HG03442 (cell line): ENCODE data around the gene LRRC46.

Source experiments
- ATAC-seq: cut with Tn5 transposase; IDR thresholded peaks from one replicate; pipeline ENCODE4 v1.9.1; 2021; ENCODE audit warnings: mild to moderate bottlenecking, moderate library complexity; ENCODE audit not compliant: unreplicated experiment

Gene LRRC46

DNA sequence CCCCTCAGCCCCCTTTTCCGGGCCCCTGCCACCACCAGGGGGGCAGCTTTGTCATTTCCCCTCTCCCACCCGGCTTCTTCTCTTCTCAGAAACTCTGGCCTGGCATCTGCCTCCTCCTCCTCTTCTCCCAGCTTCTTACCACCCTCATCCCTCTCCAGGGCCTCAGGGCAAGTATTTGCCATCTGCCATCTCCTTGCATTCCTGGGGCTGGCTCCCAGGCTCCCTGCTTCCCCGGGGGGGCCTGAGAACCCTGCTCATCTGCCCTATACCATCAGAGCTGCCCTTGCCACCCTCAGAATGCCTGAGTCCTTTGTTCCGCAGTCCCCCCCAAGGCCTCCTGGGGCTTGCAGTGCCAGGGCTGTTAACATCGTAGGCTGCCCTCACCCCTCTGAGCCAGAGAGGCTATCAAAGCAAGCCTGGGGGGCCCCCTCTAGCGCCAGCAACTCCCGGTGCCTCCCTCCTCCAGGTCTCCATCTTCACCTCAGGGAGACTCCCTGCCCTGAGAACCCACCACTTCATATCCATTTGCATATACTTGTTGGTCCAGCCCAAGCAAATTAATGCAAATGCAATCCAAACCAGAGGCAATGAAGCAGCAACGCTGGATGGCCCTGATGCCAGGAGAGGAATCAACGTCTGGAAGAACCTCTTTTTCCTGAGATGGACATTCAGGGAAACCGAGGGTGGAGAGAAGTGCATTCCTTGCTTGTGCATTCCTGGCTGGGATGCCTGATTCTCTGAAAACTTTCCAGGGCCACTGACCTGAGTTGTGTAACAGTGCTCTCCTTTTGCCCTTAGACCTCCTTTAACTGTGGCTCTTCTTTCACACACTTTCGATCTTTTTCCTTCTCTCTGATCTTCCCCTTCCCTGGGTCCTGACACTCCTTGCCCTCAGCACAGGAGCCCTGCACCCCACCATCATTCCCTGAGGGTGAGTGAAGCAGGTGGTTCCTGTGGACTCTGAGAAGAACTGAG is 43.8 kb downstream of the LRRC46 start:
- no peak for ATAC-seq

DNA sequence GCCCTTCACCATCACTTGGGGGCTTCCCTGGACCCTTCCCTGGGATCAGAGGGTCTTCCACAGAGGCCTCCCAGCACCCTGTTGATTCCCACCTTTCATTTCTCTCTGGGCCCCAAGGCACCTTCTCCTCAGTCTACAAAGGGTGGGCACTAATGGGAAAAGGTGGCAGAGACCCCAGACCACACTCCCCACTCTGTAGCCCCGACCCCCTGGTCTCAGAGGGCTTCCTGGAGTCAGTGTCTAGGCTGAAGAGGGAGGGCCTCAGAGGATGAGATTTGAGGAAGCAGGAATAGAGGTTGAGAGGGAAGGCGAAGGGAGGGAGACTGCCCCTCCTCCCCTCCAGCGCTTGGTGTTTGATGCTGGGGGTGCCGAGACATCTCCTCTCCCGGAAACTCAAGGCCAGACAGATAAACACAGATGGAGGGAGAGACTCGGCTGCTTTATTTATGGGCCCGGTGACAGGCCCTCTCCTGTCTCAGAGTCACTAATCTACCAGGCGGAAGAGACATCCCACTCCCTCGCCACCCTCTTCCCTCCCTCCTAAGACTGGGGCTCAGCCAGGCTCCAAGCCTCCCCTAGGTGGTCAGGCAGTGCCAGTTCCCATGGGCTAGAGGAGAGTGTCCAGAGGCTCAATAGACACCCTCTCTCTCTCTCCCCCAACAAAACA is 46.0 kb downstream of the LRRC46 start:
- no peak for ATAC-seq

DNA sequence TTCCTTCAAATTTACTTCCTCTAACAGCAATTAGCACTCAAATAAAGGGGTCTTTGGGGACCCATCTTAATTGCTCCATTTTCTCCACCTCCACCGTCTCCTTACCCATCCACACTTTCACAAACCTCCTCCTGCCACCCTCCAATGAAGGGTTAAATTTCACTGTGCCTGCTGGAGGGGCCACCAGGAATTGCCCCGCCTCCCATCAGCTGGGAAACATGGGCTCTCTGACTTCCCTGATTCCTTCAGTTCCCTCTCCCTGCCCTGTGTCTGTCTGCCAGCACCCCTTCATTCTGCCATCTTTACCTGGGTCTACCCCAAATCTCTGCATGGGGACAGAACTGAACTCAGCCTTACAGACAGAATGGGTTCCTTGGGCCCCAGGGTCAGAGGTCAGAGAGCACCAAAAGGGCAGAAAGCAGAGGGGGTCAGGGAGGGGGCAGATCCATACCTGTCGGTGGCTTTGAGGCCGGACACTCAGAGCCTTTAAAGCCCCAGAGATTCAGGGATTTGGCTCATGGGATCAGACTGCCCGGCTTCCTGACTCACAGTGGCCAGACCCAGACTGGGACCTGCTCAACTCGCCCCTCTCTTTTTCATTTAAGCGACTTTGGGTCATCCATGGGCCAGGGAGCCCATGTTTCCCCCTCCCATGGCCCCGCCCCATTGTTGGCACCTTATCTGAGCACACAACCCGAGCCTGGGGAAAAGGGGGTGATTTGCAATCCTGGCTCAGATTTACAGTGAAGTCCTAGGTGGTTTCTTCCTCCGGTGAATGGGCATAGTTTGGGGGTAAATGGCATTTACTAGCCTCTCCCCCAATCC is 46.9 kb downstream of the LRRC46 start:
- no peak for ATAC-seq

DNA sequence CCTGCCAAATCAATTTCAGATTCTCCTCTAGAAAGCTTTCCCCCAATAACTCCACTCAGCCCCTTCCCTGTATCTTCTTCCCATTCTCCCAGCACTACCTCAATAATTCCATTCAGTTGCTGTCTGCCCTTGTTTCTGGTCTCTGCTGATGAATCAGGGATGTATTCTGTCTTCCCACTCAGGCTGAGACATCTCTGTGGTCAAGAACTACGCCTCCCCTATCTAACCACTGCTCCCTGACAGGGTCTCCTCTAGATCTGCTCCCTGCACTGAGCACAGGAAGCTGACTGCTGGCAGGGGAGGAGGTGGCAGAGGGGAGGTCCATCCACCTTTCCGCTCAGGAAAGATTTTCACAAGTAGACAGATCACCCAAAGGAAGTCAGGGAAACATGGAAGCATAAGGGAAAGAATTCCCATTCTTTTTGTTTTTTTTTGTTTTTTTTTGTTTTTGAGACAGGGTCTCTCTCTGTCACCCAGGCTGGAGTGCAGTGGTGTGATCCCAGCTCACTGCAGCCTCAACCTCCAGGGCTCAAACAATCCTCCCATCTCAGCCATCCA is 47.6 kb downstream of the LRRC46 start:
- no peak for ATAC-seq

DNA sequence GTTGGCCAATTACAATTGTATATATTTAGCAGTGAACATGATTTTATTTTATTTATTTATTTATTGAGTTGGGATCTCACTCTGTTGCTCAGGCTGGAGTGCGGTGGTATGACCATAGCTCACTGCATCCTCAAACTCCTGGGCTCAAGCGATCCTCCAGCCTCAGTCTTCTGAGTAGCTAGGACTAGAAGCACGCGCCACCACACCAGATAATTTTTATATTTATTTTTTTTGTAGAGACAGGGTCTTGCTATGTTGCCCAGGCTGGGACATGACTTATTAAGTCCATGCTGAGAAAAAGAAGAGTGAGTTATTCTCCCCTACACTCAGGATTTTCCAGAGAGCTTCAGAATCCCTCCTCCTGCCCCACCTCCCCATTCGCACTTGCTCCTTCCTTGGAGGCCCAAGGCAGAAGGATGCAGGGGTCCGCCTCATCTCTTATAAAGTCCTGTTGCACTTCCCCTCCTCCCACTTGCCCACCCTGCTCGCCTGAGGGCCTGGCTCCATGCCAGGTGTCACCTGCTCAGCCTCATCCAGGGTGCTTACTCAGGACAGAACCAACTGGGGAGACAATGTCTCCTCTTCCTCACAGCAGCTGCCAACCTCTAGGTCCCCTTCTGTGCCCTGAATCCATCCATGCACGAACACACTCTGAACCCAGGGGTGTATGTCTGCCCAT is 48.4 kb downstream of the LRRC46 start:
- no peak for ATAC-seq

DNA sequence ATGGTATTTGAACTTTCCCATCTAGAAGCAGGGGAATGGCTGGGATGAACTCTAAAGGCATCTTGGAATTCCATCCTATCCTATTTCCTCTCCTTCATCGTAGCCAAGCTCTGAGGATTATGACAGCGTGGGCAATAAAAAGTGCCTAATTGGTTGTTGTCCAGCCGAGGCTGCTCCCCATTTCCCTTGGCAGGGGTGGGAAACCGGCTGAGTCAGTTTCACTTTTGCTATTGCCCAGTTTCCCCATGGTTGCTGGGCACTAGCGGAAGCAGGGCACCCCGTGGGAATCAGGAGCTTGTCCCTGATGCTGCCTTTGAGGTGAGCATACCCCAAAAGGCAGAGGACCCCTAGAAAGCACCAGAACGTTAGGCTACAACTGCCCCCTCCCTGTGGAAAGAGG is 50.8 kb downstream of the LRRC46 start:
- ATAC-seq: no peak

DNA sequence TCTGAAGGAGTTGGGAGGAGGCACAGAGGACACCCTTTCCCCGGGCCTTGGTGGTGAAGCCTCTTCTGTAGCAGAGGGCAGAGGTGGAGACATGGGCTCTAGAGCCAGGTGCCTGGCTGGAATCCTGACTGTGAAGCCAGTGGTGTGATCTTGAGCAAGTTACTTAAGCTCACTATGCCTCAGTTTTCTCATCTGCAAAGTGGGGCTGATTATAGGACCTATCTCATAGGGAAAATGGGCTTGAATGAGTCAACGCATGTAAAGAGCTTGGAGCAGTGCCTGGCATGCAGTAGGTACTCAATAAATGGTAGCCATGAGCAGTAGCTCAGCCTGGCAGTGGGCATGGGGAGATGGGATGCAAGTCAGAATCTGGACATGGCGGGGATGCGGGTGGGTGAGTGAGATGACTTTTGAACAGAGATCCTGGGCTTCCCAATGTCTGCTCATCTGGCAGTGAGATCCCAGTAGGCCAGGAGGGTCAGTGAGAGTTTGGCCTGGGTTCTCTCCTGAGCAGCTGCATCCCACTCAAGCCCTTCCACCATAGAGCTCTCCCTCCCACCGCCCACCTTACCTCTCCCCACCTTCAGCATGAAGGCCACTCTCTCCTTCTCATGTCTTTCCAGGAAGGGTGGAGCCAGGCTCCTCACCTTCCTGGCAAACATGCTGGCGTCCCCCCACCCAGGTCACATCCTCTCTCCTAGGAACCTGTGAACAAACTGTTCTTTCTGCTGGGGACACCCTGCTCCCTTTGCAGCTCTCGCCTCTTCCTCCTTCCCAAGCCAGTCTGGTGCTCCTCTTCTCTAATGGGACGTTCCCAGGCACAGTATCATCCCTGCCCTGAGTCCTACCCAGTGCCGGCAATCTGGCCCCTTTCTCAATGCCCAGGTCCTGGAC is 51.5 kb downstream of the LRRC46 start:
- no peak for ATAC-seq

DNA sequence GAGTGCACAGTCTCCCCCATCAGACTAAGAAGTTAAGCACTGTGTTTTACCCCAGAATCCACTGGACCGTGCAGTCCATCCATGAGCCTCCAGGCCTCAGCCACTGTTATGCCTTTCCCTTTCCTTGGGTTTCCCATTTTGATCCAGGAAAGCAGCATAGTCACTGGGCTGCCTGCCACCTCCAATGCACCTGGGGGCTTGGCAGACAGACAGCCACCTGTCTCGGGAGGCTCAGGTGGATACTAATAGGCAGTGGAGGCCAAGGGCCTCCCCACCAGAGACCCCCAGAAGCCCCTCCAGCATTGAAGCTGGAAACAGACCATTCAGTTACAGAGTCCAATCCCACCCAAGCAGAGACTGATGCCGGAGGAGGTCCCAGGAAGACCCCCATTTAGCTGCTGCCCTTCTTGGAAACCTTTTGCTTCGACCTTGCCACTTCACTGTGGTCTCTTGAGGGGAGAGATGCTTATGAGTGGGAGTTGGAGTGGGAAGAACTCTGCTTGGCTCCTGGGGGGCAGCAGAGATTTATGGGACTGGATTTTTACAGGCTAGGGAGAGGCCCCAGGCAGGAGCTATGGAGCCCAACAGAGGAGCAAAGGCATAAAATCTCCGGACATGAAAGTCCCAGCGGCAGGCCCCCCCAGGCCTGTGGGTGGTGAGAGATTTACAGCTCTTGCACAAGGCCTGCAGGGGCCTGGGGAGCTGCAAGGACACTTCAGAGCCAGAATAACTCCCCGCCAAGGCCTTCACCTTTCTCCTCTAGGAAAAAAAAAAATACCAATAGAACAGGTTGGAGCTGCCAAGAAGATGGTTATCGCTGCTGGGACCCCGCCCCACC is 52.3 kb downstream of the LRRC46 start:
- no peak for ATAC-seq

DNA sequence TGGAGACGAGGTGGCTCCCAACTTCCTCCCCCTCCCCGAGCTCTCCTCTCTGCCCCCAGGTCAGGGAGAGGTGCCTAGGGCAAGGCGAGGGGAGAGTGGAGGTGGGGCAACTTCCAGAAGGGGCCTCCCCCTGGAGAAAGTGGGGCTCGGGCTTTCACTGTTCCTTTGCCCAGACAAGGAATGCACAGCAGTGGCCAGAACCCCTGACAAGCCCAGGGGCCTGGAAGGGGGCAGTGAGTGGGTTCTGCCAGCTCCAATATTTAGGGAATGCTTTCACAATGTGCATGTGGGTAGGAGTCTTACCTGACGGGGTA is 52.9 kb downstream of the LRRC46 start:
- ATAC-seq: no peak

DNA sequence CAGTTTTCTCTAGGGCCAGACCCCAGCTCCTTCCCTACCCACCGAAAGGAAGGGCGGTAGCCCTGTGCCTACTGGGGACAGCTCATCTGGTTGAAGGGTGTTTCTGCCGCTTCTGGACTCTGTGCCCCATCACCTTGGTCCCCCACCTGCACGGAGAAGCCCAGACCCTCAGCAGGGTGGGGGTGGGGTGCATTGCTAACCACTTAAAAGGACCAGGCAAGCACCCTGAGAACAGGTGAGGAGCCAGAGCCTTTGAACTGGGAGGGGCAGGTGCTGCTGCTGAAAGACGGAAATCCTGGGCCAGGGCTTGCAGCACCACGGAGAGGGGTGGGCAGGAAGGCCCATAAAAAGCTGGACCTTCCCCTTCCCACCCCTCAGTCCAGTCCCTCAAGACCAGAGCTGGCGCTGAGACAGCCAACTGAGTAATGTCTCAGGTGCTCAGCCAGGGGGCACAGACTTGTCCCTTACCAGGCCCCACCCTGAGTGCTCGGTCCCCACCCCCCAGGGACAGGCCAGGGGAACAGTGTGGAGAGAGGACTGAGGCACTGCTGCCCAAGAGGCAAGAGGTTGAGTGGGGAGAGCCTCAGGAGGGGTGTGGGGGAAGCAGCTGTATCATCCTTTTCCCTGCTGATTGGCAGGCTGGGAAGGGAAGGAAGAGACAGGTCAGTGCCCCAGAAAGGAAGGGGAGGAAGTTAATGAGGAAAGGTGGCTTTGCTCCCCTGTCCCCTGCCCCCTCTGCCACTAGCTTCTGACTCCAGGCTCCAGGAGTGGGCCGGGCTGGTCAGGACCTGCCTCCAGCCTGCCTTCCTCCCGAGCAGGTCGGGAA is 53.6 kb downstream of the LRRC46 start:
- no peak for ATAC-seq
